Erythroblast (primary cell): Measurements from ENCODE around the gene UCHL5.

ENCODE experiments used
- GATA1 ChIP-seq: IDR thresholded peaks from 2 replicates; pipeline ENCODE4 v1.6.1; 2011; ENCODE audit warnings: low read depth, mild to moderate bottlenecking, control low read depth, low read length, moderate library complexity
- POLR2A ChIP-seq: IDR thresholded peaks from 2 replicates; pipeline ENCODE4 v1.6.1; 2011; ENCODE audit warnings: mild to moderate bottlenecking, low read length

GRCh38 chr1:192986110-192986747 lies 72.9 kb downstream of the UCHL5 start:
- TF ChIP-seq POLR2A (no peak), GATA1 (no peak)
